GM12878 (cell line): ENCODE measurements around the gene ADAMTSL2. TPM values are rescaled to one million over a fixed set of nuclear protein-coding genes. Genes with fewer than 3 reads are reported as not detected.

Experiments
- ATAC-seq: fragments of 200-7000 bp; cut with Tn5 transposase; 3 replicates; pipeline ENCODE4 v1.9.1; 2020; ENCODE audit warnings: mild to moderate bottlenecking, moderate library complexity
- BruUV-seq: library from RNA; stranded (reverse); fragments of 400-500 nt; replicated peaks from 2 replicates; lab custom pipeline; 2021; lab: Mats Ljungman, UMichigan
- CTCF ChIA-PET: fragments of 300-600 bp; sonication (Branson Sonifier 250); formaldehyde crosslinking; extraction: SDS; loops from one replicate; lab custom pipeline; 2021; ENCODE audit warnings: inconsistent platforms; lab: Yijun Ruan, JAX
- POLR2A ChIA-PET: fragments of 350-600 bp; formaldehyde crosslinking; extraction: SDS; loops from one replicate; lab custom pipeline; 2021; ENCODE audit warnings: inconsistent platforms; lab: Charles Lee
- RAD21 ChIA-PET: fragments of 300-600 bp; sonication (Branson Sonifier 250); formaldehyde crosslinking; loops from one replicate; lab custom pipeline; 2023; ENCODE audit warnings: antibody characterized with exemption; ENCODE audit not compliant: unreplicated experiment; lab: Charles Lee
- SMC1A ChIA-PET: fragments of 300-600 bp; sonication (Branson Sonifier 250); formaldehyde crosslinking; loops from one replicate; lab custom pipeline; 2023; ENCODE audit not compliant: unreplicated experiment, uncharacterized antibody; lab: Charles Lee
- DNase-seq: peaks from one replicate; pipeline ENCODE4 v3.0.0-alpha.2; 2011; ENCODE audit warnings: low read depth, low spot score
- FAIRE-seq: peaks from 3 replicates; lab custom pipeline; 2011; peaks lifted over from hg19 to GRCh38; lab: Jason Lieb, UNC
- H2AFZ ChIP-seq: 2 replicates; pipeline ENCODE4 v1.6.0; 2011; ENCODE audit warnings: low read depth, low read length, control low read depth; ENCODE audit not compliant: control insufficient read depth
- H3K27ac ChIP-seq: 2 replicates; pipeline ENCODE4 v1.5.1; 2011; ENCODE audit warnings: control low read depth; ENCODE audit not compliant: control insufficient read depth, insufficient read depth
- H3K27me3 ChIP-seq, 2 experiments: replicated peaks in 1 of 2; 2 replicates each; pipeline versions ENCODE4 v1.6.0 to v1.6.1; 2011; ENCODE audit warnings: low read length in 1 of 2; ENCODE audit not compliant: control insufficient read depth in 2 of 2, insufficient read depth in 2 of 2
- H3K36me3 ChIP-seq, 2 experiments: 2 replicates each; pipeline ENCODE4 v1.5.1; 2011; ENCODE audit warnings: low read length in 1 of 2; ENCODE audit not compliant: control insufficient read depth in 2 of 2, insufficient read depth in 2 of 2
- H3K4me1 ChIP-seq: 2 replicates; pipeline ENCODE4 v1.6.1; 2011; ENCODE audit warnings: mild to moderate bottlenecking, low read length, moderate library complexity, mixed read lengths; ENCODE audit not compliant: control insufficient read depth, insufficient read depth
- H3K4me2 ChIP-seq: 2 replicates; pipeline ENCODE4 v1.6.0; 2011; ENCODE audit warnings: control low read depth; ENCODE audit not compliant: control insufficient read depth, insufficient read depth
- H3K4me3 ChIP-seq: fragments of 200-600 bp; sonication (generic); 2 replicates; pipeline ENCODE4 v1.5.1; 2016
- H3K79me2 ChIP-seq: 2 replicates; pipeline ENCODE4 v1.6.0; 2011; ENCODE audit warnings: low read length; ENCODE audit not compliant: control insufficient read depth, insufficient read depth
- H3K9ac ChIP-seq: 2 replicates; pipeline ENCODE4 v1.8.0; 2011; ENCODE audit warnings: low read length, control low read depth, mixed read lengths; ENCODE audit not compliant: control insufficient read depth, insufficient read depth
- H3K9me3 ChIP-seq: replicated peaks from 3 replicates; pipeline ENCODE4 v1.5.1; 2011; ENCODE audit warnings: mild to moderate bottlenecking, low read length; ENCODE audit not compliant: control insufficient read depth, insufficient read depth
- H4K20me1 ChIP-seq: 2 replicates; pipeline ENCODE4 v1.6.0; 2011; ENCODE audit not compliant: control insufficient read depth, insufficient read depth
- ATF7 ChIP-seq: fragments of 450-650 bp; IDR thresholded peaks from 2 replicates; pipeline ENCODE4 v1.6.1; 2016; ENCODE audit warnings: low read depth, mild to moderate bottlenecking
- PAX5 ChIP-seq: IDR thresholded peaks from 2 replicates; pipeline ENCODE4 v1.6.1; 2011; ENCODE audit warnings: low read depth, low read length, borderline replicate concordance
- SP1 ChIP-seq: IDR thresholded peaks from one replicate; pipeline ENCODE4 v1.6.1; 2011; ENCODE audit warnings: low read depth, low read length
- ZBTB40 ChIP-seq: fragments of 450-650 bp; IDR thresholded peaks from 2 replicates; pipeline ENCODE4 v1.6.1; 2016; ENCODE audit warnings: mild to moderate bottlenecking, moderate library complexity, borderline replicate concordance
- WGBS: methylation state at CpG from one replicate; pipeline ENCODE4 v1.1.6; 2016; ENCODE audit warnings: low lambda C conversion rate; ENCODE audit not compliant: insufficient replicate concordance, insufficient coverage; ENCODE audit errors: missing lambda C conversion rate; 5-methylcytosine and 5-hydroxymethylcytosine counted together
- in situ Hi-C: fragments of 300-500 bp; cut with MboI; formaldehyde crosslinking; loops from 9 replicates; pipeline ENCODE4 v1.14.3; 2018; ENCODE audit warnings: mixed read lengths
- intact Hi-C: fragments of 100-400 bp; cut with micrococcal nuclease; formaldehyde crosslinking; loops from one replicate; pipeline ENCODE4 v1.14.2; 2022; ENCODE audit not compliant: unreplicated experiment
- polyA plus RNA-seq, 11 experiments: library from polyadenylated mRNA; depleted of rRNA in 4 of 11; unstranded in 6 of 11; stranded (reverse) in 5 of 11; fragments of >200 nt; fragmentation: Nextera tagmentation in 4 of 11; fragmentation: Illumina TruSeq in 1 of 11; extraction: Ambion mirVana in 4 of 11; extraction: Trizol in 1 of 11; gene quantifications; 1 replicate in 1 of 11; 2 replicates in 10 of 11; pipeline versions ENCODE4 v1.2.1 to v1.2.3, GENCODE V29; 2011 to 2016; ENCODE audit warnings: inconsistent platforms in 2 of 11, missing spikeins in 2 of 11, low read depth in 1 of 11
- total RNA-seq, 4 experiments: library from RNA; depleted of rRNA in 3 of 4; stranded (reverse); fragments of >200 nt in 3 of 4; fragmentation: Illumina TruSeq in 1 of 4; extraction: Trizol in 1 of 4; gene quantifications; 2 replicates each; pipeline versions ENCODE4 v1.2.1 to v1.2.3, GENCODE V29; 2013 to 2021

Gene ADAMTSL2
- total and polyA plus RNA-seq, 10 of the 15 experiments (the other 5 are each of a cell fraction or from before 2014, with no cell fraction given): 0.07 TPM; not detected in 9

- in situ Hi-C loops (no loop called here), intact Hi-C loops (no loop called here)
- peaks cover 6% of the 10 kb centered on the region; the same call in 1 of the 2 replicates for H3K4me1 ChIP-seq
- WGBS: 27% methylated on average over 11 of the region's 11 CpGs
- H3K27ac ChIP-seq: no peak overlapping the region
- DNase-seq: no peak
- no peaks in the 10 kb centered on the region; the same call in 2 of the 3 replicates for H3K9me3 ChIP-seq
- ChIA-PET CTCF (no interaction called here), SMC1A (no interaction called here), POLR2A (no interaction called here), RAD21 (no interaction called here)
- H2AFZ ChIP-seq: no peak overlapping the region
- H3K36me3 ChIP-seq: no peaks in the 10 kb centered on the region
- no peaks in the 10 kb centered on the region for H3K79me2 ChIP-seq
- H3K4me3 ChIP-seq: no peak overlapping the region
- TF ChIP-seq ATF7 (no peak), SP1 (no peak), PAX5 (no peak), ZBTB40 (no peak)
- BruUV-seq: no TSS peak
- no peak for FAIRE-seq
- H3K27me3 ChIP-seq: peaks cover 0 to 2% of the 10 kb centered on the region in 2 experiments; a peak in 3 of 4 replicates
- no peak overlapping the region for H3K9ac ChIP-seq
- no peak for ATAC-seq
- no peak overlapping the region for H3K4me2 ChIP-seq
- H4K20me1 ChIP-seq: no peaks in the 10 kb centered on the region
These were observed 87.3 kb downstream of the ADAMTSL2 start for GRCh38 chr9:133621725-133622267.
